ENCODE data around the gene RAB3IP.

Gene RAB3IP, protein sequence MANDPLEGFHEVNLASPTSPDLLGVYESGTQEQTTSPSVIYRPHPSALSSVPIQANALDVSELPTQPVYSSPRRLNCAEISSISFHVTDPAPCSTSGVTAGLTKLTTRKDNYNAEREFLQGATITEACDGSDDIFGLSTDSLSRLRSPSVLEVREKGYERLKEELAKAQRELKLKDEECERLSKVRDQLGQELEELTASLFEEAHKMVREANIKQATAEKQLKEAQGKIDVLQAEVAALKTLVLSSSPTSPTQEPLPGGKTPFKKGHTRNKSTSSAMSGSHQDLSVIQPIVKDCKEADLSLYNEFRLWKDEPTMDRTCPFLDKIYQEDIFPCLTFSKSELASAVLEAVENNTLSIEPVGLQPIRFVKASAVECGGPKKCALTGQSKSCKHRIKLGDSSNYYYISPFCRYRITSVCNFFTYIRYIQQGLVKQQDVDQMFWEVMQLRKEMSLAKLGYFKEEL

DNA sequence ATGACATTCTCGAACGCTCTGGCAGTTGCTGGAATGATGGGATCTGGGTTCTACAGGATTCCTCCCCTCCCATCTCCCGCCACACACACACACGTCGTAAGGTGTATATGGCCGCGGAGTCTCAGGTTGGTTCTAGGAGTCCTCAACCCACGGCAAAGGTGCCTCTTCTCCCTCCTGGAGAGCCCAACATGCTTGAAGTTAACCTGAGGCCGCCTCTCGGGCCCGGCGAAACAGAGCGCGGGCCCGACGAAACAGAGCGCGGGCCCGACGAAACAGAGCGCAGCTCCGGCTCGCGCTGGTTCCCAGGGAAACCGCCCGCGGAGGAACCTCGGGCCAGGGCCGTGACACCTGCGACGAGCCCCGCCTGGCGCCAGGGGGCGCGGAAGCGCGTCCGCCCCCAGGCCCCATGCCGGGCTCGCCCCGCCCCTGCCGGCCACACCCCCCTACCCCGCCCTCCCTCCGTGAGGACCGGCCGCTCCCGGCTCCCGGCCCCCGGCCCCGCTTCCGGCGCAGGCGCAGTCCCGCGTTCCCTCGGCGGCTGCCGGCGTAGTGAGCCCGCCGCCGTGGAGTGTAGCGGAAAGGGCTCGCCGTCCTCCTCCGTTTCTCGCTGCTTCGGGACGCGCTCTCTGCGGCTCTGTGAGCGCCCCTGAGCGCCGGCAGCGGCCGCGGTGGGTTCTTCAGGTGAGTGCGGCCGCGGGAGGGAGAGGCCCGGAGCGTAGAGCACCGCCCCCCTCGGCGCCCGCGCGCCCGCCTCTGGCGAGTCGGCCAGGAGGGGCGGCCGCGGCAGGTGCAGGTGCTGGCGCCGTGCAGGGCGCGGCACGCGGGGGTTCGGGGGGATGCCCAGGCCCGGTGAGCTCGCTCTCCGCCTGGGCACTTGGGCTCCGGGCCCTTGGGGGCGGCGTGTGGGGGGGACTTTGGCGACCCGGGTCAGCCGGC lies at the start of gene RAB3IP:
RAB3IP (plus strand) TSS at position 510 of the 936 bp plus-strand sequence. CDS start 16,549 bp downstream, outside the sequence.
- DNase-seq (ENCODE audit: low spot score): peak; percentile 93

DNA sequence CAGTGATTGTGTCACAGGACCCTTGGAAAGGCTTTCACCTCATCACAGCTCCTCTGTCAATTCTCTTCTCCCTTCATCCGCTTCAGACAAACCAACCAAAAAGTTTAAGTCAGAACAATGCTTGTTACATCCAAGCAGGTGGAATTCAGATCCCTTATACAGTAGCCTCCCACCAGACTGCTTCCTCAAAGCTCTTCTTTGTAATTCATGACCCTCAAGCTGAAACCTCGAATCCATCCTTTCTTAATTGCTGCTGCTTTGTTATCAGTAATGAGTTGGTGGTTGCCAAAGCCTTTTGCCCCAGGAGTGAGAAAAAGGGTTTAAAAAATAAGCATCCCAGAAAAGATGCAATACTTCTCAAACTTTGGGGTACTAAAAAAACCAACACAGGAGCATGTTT lies 49.0 kb upstream of the RAB3IP start:
- DNase-seq (ENCODE audit: low spot score): no peak

DNA sequence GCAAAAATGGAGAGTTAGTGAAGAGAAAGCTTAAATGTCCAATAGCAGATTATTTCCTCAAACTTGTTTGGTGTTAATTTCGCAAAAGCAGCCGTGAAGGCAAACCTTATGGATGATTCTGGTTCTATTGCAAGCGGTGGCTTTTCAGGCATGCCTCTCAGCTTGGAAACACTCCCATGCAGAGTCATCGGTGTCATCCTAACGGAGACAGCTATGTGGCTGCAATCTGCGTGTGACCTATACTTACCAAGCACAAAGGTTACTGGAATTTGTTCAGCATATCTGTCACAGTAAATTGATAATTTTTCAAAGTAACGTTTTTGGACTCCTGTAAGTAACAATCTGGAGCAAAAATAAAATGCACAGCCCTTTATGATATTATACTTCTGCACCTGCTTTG lies 44.5 kb upstream of the RAB3IP start:
- DNase-seq (ENCODE audit: low spot score): no peak

DNA sequence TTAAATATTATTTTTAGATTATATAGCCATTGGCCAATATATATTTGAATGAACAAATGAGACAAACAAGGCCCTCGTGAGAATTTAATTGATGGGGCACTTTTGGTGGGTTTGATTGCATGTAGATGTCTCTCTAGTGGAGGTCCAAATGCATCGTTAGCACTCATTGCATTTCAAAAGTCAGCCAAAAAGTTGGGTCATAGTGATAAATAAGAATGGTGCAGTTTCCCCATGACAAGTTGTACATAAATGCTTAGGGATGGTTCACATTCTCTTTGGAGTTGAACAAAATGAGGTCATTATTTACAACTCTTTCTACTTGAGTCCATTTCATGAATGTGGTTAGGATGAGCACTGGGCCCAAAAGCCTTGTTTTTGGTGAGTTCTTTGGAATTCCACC lies 40.6 kb upstream of the RAB3IP start:
- no peak for DNase-seq (ENCODE audit: low spot score)

DNA sequence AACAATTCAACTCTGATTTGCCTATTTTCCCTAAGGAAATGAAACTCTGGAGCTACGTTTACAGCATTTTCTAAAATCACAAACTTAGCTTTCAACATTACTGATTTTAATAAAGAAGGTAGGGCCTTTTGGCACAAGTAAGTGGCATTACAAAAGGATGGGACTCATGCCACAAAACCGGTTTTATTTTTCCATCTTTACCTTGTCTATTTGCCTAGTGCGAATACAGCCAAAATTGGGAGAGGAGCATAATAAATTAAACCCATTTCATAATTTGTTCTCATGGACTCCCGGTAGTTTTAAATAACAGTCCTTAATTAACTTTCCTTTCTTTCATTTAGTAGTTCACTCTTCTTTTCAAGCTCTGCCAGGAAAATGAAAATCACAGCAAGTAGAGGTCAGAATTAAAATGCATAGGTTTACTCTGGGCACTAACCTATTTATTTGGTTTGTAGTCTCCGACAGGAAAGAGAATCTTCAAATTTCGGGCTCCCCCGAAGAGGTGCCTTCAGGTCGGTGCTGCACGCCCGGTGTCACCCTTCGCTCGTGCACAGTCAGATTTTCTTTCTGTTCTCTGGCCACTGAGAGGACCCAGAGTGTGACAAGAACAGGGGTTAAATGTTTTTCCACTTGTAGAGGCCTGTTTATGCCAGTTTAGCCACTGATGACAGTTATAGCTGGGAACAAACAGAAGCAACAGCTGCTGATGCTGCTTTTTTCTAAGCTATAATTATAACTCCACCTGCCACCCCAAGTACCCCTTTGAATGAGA lies 39.7 kb upstream of the RAB3IP start, which contains the start of gene BEST3:
BEST3 (minus strand) TSS at position 535 of the 772 bp plus-strand sequence. CDS start 1,505 bp downstream, outside the sequence.
- no peak for DNase-seq (ENCODE audit: low spot score)

DNA sequence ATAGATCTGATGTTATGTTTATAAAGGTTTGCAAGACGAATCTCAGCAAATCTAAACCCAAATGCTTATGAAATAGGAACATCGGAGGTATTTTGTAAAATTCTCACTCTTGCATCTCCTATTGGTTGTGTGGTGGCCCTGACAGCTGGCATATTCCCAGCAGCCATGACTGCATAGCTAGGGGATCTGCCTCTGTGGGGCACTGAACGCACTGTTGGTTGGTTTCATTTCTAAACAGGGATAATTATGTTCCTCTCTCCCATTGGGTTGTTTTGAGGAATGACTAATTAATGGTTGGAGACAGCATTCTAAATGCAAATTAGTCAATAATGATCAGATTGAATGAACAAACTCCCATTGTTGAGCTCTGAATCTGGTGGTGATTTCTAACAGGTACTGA lies 36.8 kb upstream of the RAB3IP start:
- DNase-seq (ENCODE audit: low spot score): no peak

- DNase-seq (ENCODE audit: low spot score): no peak
Observed at GRCh38 chr12:69703146-69703642, 35.5 kb upstream of the RAB3IP start.

- DNase-seq (ENCODE audit: low spot score): no peak
Observed at GRCh38 chr12:69704357-69704756, 34.3 kb upstream of the RAB3IP start.

GRCh38 chr12:69708649-69709048 lies 30.0 kb upstream of the RAB3IP start:
- DNase-seq (ENCODE audit: low spot score): no peak

- DNase-seq (ENCODE audit: low spot score): no peak
Observed at GRCh38 chr12:69712826-69713225, 25.8 kb upstream of the RAB3IP start.

GRCh38 chr12:69714542-69714941 lies 24.1 kb upstream of the RAB3IP start:
- no peak for DNase-seq (ENCODE audit: low spot score)

DNA sequence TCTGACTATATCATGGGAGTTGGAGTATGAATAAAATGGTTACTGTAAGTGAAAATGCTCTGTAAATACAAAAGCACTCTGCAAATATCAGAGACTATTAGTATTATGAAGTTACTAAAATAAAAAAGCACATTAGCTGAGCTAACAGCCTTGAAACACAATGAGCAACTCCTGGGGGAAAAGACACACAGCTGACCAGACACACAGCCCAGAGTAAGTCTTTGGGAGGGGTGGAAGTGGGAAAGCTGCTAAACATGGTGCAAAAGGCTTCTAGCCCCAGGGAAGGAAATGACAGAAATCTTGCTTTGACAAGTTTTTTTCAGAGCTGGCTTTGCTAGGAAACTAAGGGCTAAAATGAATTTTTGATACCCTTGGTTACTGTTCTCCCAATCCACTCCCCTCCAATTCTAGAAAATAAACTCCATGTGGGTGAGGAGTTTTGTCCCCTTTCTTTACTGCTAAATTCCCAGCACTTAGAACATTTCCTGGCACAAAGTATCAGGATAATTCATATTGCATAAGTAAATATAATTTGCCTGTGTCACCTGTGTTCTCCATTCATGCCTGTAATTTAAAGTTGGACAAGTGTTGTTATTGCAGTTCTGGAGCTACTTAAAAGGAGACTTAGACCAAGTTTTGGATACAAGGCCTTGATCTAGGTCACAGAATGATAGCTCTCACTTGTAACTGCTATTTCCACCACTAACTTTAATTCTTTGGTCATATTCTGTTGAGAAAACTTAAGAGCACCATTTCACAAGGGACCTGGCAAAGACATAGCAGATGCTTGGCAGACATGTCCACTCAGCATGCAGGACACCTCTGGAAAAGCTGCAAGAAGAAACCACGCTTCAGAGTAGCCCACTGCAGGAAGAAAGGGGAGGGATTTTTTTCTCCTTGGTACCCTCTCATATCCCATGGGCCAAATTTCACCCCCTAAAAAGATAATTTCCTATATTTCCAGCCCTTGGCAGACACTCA lies 19.0 kb upstream of the RAB3IP start:
- DNase-seq (ENCODE audit: low spot score): no peak

DNA sequence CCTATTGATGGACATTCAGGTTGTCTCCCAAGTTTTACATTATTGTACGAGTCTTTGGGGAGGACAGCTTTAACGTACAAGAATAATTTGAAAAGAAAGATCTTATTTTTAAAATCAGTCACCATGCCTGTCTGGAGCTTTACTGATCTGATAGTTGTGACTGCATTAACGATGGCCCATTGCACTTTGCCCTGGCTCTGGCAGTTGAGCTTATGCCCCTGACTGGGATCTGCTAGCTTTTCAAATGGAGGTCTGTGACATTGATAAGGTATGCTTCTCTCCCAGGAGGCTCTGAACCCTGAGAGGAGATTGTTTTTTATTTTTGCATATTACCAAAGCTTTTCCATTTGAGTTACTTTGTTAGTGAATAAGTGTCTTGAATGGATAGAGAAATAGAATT lies 17.9 kb upstream of the RAB3IP start:
- DNase-seq (ENCODE audit: low spot score): no peak

DNA sequence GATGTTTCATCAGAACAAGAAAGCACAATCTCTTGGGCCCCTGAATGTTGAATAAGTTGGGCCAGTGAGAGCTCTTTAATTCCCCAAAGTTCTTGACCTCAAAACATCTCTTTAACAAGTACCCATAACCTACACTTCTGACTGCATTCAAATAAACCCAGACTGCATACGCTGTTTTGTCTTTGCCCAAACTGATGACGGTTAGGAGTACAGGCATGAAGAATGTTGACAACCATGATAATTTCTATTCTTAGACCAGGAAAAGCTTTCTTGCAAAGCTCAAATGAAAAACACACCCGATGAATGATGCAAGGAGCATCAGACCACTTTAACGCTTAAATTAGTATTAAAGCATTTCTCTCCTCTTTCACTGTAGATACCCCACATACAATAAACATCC lies 11.7 kb upstream of the RAB3IP start:
- DNase-seq (ENCODE audit: low spot score): no peak

GRCh38 chr12:69732088-69732487 lies 6.6 kb upstream of the RAB3IP start:
- no peak for DNase-seq (ENCODE audit: low spot score)

GRCh38 chr12:69733638-69734037 lies 5.0 kb upstream of the RAB3IP start:
- no peak for DNase-seq (ENCODE audit: low spot score)

- DNase-seq (ENCODE audit: low spot score): peak; percentile 16
Observed at GRCh38 chr12:69739287-69740191, 879 bp downstream of the RAB3IP start.

GRCh38 chr12:69744109-69744508 lies 5.4 kb downstream of the RAB3IP start:
- DNase-seq (ENCODE audit: low spot score): no peak

DNA sequence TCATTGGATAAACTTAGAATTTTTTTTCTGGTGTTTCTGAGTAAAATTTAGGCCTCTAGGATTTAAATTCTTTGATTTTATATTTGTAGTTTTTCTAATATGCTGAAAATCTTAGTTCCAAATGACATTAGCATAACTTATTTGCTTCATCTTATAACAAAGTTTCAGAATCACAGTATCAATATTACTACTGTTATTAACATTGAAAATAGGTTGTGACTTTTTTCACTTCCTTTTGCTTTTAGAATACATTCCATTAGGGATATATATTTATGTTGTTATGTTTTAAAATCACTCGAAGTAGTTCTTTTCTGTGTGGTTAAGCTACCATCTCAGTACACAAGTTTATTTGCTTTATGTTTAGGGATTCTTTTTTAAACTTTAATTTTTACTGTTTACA lies 12.8 kb downstream of the RAB3IP start:
- no peak for DNase-seq (ENCODE audit: low spot score)
